ENCODE results near the gene EMB.
"Not testable (repeated sequence)": the region's sequence is repeated elsewhere in the genome, so short reads cannot be mapped to it uniquely, and the experiment has no call there.

Gene EMB

DNA sequence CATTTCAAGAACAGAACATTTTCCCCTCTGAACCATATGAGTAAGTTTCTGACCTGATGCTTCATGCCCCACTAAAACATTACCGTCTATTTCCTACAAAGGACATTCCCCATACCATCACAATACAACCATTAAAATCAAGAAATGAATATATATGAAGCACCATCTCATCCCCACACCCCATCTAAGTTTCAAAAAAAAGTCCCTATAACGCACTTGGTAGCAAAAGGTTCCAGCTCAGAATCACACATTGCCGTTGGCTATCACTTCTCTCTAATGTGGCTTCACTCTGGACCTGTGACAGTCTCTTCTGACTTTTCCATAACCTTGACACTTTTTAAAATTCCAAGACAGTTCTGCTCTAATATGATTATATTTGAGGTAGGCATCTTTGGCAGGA lies 5.9 kb downstream of the EMB start:
- no peak overlapping the region for H3K4me3 ChIP-seq (ENCODE audit: low read depth, low read length)
- no peak for DNase-seq (ENCODE audit: low read depth)
- TF ChIP-seq, protein P1, sequence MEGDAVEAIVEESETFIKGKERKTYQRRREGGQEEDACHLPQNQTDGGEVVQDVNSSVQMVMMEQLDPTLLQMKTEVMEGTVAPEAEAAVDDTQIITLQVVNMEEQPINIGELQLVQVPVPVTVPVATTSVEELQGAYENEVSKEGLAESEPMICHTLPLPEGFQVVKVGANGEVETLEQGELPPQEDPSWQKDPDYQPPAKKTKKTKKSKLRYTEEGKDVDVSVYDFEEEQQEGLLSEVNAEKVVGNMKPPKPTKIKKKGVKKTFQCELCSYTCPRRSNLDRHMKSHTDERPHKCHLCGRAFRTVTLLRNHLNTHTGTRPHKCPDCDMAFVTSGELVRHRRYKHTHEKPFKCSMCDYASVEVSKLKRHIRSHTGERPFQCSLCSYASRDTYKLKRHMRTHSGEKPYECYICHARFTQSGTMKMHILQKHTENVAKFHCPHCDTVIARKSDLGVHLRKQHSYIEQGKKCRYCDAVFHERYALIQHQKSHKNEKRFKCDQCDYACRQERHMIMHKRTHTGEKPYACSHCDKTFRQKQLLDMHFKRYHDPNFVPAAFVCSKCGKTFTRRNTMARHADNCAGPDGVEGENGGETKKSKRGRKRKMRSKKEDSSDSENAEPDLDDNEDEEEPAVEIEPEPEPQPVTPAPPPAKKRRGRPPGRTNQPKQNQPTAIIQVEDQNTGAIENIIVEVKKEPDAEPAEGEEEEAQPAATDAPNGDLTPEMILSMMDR (IDR thresholded peaks at IDR 0.05; ENCODE audit: control insufficient read depth, extremely low read depth, insufficient read depth): no peak

- not testable (repeated sequence) for H3K4me3 ChIP-seq (ENCODE audit: low read depth, low read length); DNase-seq (ENCODE audit: low read depth)
These were observed 9.8 kb downstream of the EMB start for GRCh38 chr5:50431133-50431904.

DNA sequence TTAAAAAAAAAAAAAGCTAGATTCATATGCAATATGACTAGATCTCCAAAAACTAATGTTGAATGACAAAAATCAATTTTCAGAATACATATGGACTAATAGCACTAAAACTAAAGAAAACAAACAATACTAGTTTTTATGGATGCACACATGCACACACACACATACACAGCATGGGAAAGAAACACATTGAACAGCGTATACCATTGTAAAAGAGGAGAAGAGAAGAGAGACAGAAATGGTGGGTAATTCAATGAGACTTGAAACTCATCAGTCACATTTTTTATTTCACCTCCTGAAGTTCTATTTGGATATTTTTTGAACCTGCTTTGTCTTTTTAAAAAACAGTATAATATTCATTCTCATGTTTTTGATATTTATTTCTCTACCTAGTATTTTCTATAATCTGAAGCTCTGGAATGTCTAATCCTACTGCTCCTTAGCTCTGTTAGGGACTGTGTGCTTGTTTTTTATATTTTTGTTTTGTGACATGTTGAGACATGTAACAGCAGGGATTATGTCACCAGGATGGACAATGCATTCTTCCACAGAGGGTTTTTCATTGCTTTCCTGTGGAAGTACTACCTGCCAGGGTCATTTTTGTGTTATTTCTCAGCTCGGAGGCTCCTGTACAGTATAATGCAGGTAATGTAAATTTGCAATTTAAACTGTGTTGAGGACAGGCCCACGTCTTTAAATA lies 17.8 kb downstream of the EMB start:
- not testable (repeated sequence) for H3K4me3 ChIP-seq (ENCODE audit: low read depth, low read length); DNase-seq (ENCODE audit: low read depth)

DNA sequence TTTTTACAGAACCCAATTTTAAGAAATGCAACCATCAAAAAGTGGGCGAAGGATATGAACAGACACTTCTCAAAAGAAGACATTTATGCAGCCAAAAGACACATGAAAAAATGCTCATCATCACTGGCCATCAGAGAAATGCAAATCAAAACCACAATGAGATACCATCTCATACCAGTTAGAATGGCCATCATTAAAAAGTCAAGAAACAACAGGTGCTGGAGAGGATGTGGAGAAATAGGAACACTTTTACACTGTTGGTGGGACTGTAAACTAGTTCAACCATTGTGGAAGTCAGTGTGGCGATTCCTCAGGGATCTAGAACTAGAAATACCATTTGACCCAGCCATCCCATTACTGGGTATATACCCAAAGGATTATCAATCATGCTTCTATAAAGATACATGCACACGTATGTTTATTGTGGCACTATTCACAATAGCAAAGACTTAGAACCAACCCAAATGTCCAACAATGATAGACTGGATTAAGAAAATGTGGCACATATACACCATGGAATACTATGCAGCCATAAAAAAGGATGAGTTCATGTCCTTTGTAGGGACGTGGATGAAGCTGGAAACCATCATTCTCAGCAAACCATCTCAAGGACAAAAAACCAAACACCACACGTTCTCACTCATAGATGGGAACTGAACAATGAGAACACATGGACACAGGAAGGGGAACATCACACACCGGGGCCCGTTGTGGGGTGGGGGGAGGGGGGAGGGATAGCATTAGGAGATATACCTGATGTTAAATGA lies 19.7 kb downstream of the EMB start:
- H3K4me3 ChIP-seq (ENCODE audit: low read depth, low read length); DNase-seq (ENCODE audit: low read depth): not testable (repeated sequence)

DNA sequence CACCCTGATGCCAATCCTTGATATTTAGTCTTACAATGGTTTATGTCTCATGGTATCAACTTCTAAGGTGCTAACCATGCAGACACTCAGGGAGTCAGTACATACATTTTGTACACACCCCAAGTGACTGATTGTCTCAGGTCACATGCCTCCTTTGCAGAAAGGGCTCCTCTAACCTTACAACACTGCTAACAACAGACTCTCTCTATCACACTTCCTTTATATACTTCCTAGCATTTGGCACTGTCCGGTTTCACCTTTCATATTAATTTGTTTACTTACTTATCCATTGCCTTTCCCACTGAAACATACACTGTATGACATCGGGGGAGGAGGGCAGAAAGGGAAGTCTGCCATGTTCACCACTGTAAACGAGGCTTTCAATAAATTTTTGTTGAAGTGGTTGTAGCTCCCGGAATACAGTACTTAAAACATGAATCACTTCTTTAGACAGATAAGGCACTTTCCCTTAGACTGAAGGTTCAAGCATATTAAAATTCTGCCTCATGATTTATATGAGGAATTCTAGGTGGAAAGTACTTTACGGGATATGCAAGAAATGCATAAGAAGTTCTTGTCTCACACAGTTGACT lies 20.6 kb downstream of the EMB start:
- H3K4me3 ChIP-seq (ENCODE audit: low read depth, low read length): no peak overlapping the region
- TF ChIP-seq, protein P1 (IDR thresholded peaks at IDR 0.05; ENCODE audit: control insufficient read depth, extremely low read depth, insufficient read depth): no peak
- peak; percentile 79 for DNase-seq (ENCODE audit: low read depth)

GRCh38 chr5:50419656-50420055 lies 21.4 kb downstream of the EMB start:
- not testable (repeated sequence) for DNase-seq (ENCODE audit: low read depth); H3K4me3 ChIP-seq (ENCODE audit: low read depth, low read length)

DNA sequence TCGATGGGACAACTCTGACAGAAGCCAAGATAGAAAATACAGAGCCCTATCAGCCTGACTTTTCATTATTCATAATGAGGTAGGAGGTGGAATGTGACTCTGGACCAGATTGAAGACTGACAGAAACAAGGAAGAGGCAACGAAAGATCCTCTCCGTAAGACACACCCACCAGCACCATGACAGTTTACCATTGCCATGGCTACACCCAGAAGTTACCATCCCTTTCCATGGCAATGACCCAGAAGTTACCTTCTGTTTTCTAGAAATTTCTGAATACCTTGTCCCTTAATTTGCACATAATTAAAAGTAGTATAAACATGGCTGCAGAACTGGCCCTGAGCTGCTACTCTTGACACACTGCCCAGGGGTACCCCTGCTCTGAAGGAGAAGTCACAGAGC lies 24.5 kb downstream of the EMB start:
- not testable (repeated sequence) for H3K4me3 ChIP-seq (ENCODE audit: low read depth, low read length)

GRCh38 chr5:50415912-50416311 lies 25.2 kb downstream of the EMB start:
- TF ChIP-seq, protein P1 (IDR thresholded peaks at IDR 0.05; ENCODE audit: control insufficient read depth, extremely low read depth, insufficient read depth): no peak
- H3K4me3 ChIP-seq (ENCODE audit: low read depth, low read length): no peak overlapping the region
- no peak for DNase-seq (ENCODE audit: low read depth)

More for the DNA sequence above, 24.5 kb downstream of the EMB start:
- DNase-seq (ENCODE audit: low read depth): not testable (repeated sequence)

- DNase-seq (ENCODE audit: low read depth): not testable (repeated sequence)
These were observed 30.2 kb downstream of the EMB start for GRCh38 chr5:50410932-50411331.

GRCh38 chr5:50406877-50407276 lies 34.2 kb downstream of the EMB start:
- TF ChIP-seq, protein P1 (IDR thresholded peaks at IDR 0.05; ENCODE audit: control insufficient read depth, extremely low read depth, insufficient read depth): no peak
- peak; percentile 26 for DNase-seq (ENCODE audit: low read depth)
- H3K4me3 ChIP-seq (ENCODE audit: low read depth, low read length): no peak overlapping the region

More at GRCh38 chr5:50410932-50411331, 30.2 kb downstream of the EMB start:
- not testable (repeated sequence) for H3K4me3 ChIP-seq (ENCODE audit: low read depth, low read length)

Measured in LNCaP clone FGC (cell line).